ENCODE results near the gene LRRC71.

LRRC71 gene

DNA sequence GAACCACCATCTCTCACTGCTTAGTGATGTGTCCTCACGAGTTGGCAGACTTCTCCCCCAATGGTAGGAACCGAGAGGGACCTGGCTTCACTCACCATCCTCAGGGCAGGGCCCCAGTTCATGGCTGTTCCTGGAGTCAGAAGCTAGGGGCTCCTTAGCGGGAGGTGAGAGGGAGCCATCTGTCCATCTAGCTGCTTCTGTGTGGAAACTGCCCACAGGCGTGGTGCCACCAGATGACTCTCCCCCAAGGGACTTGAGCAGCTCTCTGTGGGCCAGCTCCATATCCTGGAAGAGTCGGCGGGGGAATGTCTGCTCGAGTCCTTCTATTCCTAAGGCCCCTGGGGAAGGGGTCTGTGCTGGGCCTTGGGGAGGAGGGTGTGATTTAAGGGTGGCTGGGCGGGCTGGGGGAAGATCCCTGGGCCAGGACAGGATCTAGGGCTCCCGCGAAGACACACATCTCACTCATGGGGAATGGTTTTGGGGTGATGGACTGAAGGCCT is 16.3 kb downstream of the LRRC71 start:
- TF ChIP-seq, protein P1, sequence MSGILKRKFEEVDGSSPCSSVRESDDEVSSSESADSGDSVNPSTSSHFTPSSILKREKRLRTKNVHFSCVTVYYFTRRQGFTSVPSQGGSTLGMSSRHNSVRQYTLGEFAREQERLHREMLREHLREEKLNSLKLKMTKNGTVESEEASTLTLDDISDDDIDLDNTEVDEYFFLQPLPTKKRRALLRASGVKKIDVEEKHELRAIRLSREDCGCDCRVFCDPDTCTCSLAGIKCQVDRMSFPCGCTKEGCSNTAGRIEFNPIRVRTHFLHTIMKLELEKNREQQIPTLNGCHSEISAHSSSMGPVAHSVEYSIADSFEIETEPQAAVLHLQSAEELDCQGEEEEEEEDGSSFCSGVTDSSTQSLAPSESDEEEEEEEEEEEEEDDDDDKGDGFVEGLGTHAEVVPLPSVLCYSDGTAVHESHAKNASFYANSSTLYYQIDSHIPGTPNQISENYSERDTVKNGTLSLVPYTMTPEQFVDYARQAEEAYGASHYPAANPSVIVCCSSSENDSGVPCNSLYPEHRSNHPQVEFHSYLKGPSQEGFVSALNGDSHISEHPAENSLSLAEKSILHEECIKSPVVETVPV (CRISPR knock-in tag; IDR thresholded peaks at IDR 0.05): no peak
- TF ChIP-seq ISL1 (CRISPR knock-in tag; IDR thresholded peaks at IDR 0.05) (no peak), TOX (CRISPR knock-in tag; IDR thresholded peaks at IDR 0.05; ENCODE audit: borderline replicate concordance) (no peak), PPARA (CRISPR knock-in tag; IDR thresholded peaks at IDR 0.05; ENCODE audit: borderline replicate concordance) (no peak), PATZ1 (CRISPR knock-in tag; IDR thresholded peaks at IDR 0.05; ENCODE audit: borderline replicate concordance) (no peak), SNAI2 (CRISPR knock-in tag; IDR thresholded peaks at IDR 0.05) (no peak), OSR1 (CRISPR knock-in tag; IDR thresholded peaks at IDR 0.05) (no peak), ESRRG (CRISPR knock-in tag; IDR thresholded peaks at IDR 0.05) (no peak), TCF4 (CRISPR knock-in tag; IDR thresholded peaks at IDR 0.05; ENCODE audit: borderline replicate concordance) (no peak), ARNTL (CRISPR knock-in tag; IDR thresholded peaks at IDR 0.05; ENCODE audit: borderline replicate concordance, low read depth) (no peak), ZC3H10 (CRISPR knock-in tag; IDR thresholded peaks at IDR 0.05) (no peak), TSHZ2 (CRISPR knock-in tag; IDR thresholded peaks at IDR 0.05) (no peak), CSDC2 (CRISPR knock-in tag; IDR thresholded peaks at IDR 0.05) (no peak)
- TF ChIP-seq, protein P2, sequence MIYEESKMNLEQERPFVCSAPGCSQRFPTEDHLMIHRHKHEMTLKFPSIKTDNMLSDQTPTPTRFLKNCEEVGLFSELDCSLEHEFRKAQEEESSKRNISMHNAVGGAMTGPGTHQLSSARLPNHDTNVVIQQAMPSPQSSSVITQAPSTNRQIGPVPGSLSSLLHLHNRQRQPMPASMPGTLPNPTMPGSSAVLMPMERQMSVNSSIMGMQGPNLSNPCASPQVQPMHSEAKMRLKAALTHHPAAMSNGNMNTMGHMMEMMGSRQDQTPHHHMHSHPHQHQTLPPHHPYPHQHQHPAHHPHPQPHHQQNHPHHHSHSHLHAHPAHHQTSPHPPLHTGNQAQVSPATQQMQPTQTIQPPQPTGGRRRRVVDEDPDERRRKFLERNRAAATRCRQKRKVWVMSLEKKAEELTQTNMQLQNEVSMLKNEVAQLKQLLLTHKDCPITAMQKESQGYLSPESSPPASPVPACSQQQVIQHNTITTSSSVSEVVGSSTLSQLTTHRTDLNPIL (CRISPR knock-in tag; IDR thresholded peaks at IDR 0.05; ENCODE audit: low read depth): no peak
- TF ChIP-seq, protein P3, sequence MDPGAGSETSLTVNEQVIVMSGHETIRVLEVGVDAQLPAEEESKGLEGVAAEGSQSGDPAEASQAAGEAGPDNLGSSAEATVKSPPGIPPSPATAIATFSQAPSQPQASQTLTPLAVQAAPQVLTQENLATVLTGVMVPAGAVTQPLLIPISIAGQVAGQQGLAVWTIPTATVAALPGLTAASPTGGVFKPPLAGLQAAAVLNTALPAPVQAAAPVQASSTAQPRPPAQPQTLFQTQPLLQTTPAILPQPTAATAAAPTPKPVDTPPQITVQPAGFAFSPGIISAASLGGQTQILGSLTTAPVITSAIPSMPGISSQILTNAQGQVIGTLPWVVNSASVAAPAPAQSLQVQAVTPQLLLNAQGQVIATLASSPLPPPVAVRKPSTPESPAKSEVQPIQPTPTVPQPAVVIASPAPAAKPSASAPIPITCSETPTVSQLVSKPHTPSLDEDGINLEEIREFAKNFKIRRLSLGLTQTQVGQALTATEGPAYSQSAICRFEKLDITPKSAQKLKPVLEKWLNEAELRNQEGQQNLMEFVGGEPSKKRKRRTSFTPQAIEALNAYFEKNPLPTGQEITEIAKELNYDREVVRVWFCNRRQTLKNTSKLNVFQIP (CRISPR knock-in tag; IDR thresholded peaks at IDR 0.05; ENCODE audit: borderline replicate concordance, low read depth): no peak
- ATAC-seq: no peak

- no peak for ATAC-seq
- no peak for TF ChIP-seq ZFP3 (CRISPR knock-in tag; IDR thresholded peaks at IDR 0.05)
- TF ChIP-seq, protein P1 (CRISPR knock-in tag; IDR thresholded peaks at IDR 0.05): no peak
- TF ChIP-seq BACH2 (CRISPR knock-in tag; IDR thresholded peaks at IDR 0.05; ENCODE audit: borderline replicate concordance): no peak
- TF ChIP-seq, protein P2 (CRISPR knock-in tag; IDR thresholded peaks at IDR 0.05; ENCODE audit: low read depth): no peak
- no peak for TF ChIP-seq SNAI2 (CRISPR knock-in tag; IDR thresholded peaks at IDR 0.05)
- TF ChIP-seq ISL1 (CRISPR knock-in tag; IDR thresholded peaks at IDR 0.05): no peak
- TF ChIP-seq ESRRG (CRISPR knock-in tag; IDR thresholded peaks at IDR 0.05): no peak
- no peak for TF ChIP-seq ZC3H10 (CRISPR knock-in tag; IDR thresholded peaks at IDR 0.05)
- no peak for TF ChIP-seq ARNTL (CRISPR knock-in tag; IDR thresholded peaks at IDR 0.05; ENCODE audit: borderline replicate concordance, low read depth)
- TF ChIP-seq TCF4 (CRISPR knock-in tag; IDR thresholded peaks at IDR 0.05; ENCODE audit: borderline replicate concordance): no peak
Measured at GRCh38 chr1:156937883-156938282, 17.5 kb downstream of the LRRC71 start.

All from SK-N-SH treated with all-trans-retinoic acid at 6 μM for 48 hours (cell line).